ENCODE measurements around the gene CEP97.

GRCh38 chr3:101780661-101781060 lies 56.2 kb downstream of the CEP97 start:
- TF ChIP-seq CTCF (IDR thresholded peaks at IDR 0.05) (no peak), POLR2A (IDR thresholded peaks at IDR 0.05) (no peak), POLR2AphosphoS5 (IDR thresholded peaks at IDR 0.05) (no peak), EP300 (IDR thresholded peaks at IDR 0.05) (no peak)

Measured in suprapubic skin (tissue), 4 donors.